IMR-90 (cell line): ENCODE measurements around the gene RBM34. TPM values are rescaled to one million over a fixed set of nuclear protein-coding genes. Genes with fewer than 3 reads are reported as not detected.
A peak's percentile ranks its signal among the peaks of the same experiment; 100 is the strongest.

Experiments used
- ATAC-seq: fragments of 200-7000 bp; cut with Tn5 transposase; 2 replicates; pipeline ENCODE4 v1.9.1; 2020; ENCODE audit warnings: low read depth, mild to moderate bottlenecking, moderate library complexity
- BruUV-seq: library from RNA; stranded (reverse); fragments of 400-500 nt; replicated peaks from 2 replicates; lab custom pipeline; 2021; lab: Mats Ljungman, UMichigan
- CTCF ChIA-PET: fragments of 300-600 bp; formaldehyde crosslinking; extraction: SDS; loops from one replicate; lab custom pipeline; 2021; ENCODE audit warnings: antibody characterized with exemption; lab: Yijun Ruan, JAX
- POLR2A ChIA-PET: fragments of 300-600 bp; sonication (Branson Sonifier 250); formaldehyde crosslinking; loops from one replicate; lab custom pipeline; 2022; ENCODE audit warnings: antibody characterized with exemption; ENCODE audit not compliant: unreplicated experiment; lab: Charles Lee
- DNase-seq: peaks from one replicate; pipeline ENCODE4 v3.0.0; 2013
- H2AFZ ChIP-seq: replicated peaks from 2 replicates; pipeline ENCODE3; 2013; ENCODE audit warnings: low read length, mild to moderate bottlenecking; ENCODE audit not compliant: poor library complexity
- H2AK5ac ChIP-seq: 2 replicates; pipeline ENCODE4 v1.6.1; 2013; ENCODE audit warnings: low read depth, low read length, inconsistent platforms
- H2AK9ac ChIP-seq: replicated peaks from 2 replicates; pipeline ENCODE3; 2013; ENCODE audit warnings: mild to moderate bottlenecking, low read depth, low read length, moderate library complexity; ENCODE audit not compliant: poor library complexity
- H2BK120ac ChIP-seq: 2 replicates; pipeline ENCODE4 v1.6.1; 2013; ENCODE audit warnings: low read depth, low read length, inconsistent platforms
- H2BK15ac ChIP-seq: 3 replicates; pipeline ENCODE4 v1.6.1; 2013; ENCODE audit warnings: low read depth, low read length, inconsistent platforms
- H2BK20ac ChIP-seq: 2 replicates; pipeline ENCODE4 v1.6.1; 2013; ENCODE audit warnings: low read depth, mild to moderate bottlenecking, inconsistent platforms, low read length, moderate library complexity
- H2BK5ac ChIP-seq: 2 replicates; pipeline ENCODE4 v1.6.1; 2013; ENCODE audit warnings: mild to moderate bottlenecking, low read depth, low read length, inconsistent platforms; ENCODE audit not compliant: poor library complexity, severe bottlenecking
- H3K14ac ChIP-seq: replicated peaks from 2 replicates; pipeline ENCODE4 v1.6.1; 2013; ENCODE audit warnings: low read depth, low read length, inconsistent platforms
- H3K18ac ChIP-seq: 2 replicates; pipeline ENCODE4 v1.6.1; 2013; ENCODE audit warnings: low read depth, low read length, control low read depth
- H3K23ac ChIP-seq: 2 replicates; pipeline ENCODE4 v1.6.1; 2013; ENCODE audit warnings: low read depth, low read length, inconsistent platforms
- H3K27ac ChIP-seq: 2 replicates; pipeline ENCODE4 v1.5.1; 2013; ENCODE audit warnings: mild to moderate bottlenecking, control low read depth, low read length; ENCODE audit not compliant: insufficient read depth
- H3K27me3 ChIP-seq: 2 replicates; pipeline ENCODE4 v1.6.1; 2013; ENCODE audit warnings: low read length; ENCODE audit not compliant: control insufficient read depth, insufficient read depth
- H3K36me3 ChIP-seq: 2 replicates; pipeline ENCODE4 v1.6.1; 2013; ENCODE audit warnings: low read length, mixed read lengths; ENCODE audit not compliant: control insufficient read depth, insufficient read depth
- H3K4ac ChIP-seq: 2 replicates; pipeline ENCODE4 v1.6.1; 2013; ENCODE audit warnings: low read depth, low read length, inconsistent platforms
- H3K4me1 ChIP-seq: 2 replicates; pipeline ENCODE4 v1.6.1; 2013; ENCODE audit warnings: low read length, mixed read lengths; ENCODE audit not compliant: control insufficient read depth, insufficient read depth
- H3K4me2 ChIP-seq: 2 replicates; pipeline ENCODE4 v1.6.1; 2013; ENCODE audit warnings: low read depth, mild to moderate bottlenecking, control low read depth, low read length, moderate library complexity
- H3K4me3 ChIP-seq: 2 replicates; pipeline ENCODE4 v1.5.1; 2013; ENCODE audit warnings: low read depth, mild to moderate bottlenecking, control low read depth, low read length, moderate library complexity; ENCODE audit not compliant: insufficient read depth
- H3K56ac ChIP-seq: 2 replicates; pipeline ENCODE4 v1.6.1; 2013; ENCODE audit warnings: low read length, inconsistent platforms; ENCODE audit not compliant: insufficient read depth; ENCODE audit errors: extremely low read depth
- H3K79me1 ChIP-seq, 2 experiments: 2 replicates each; pipeline ENCODE4 v1.6.1; 2013; ENCODE audit warnings: low read length in 2 of 2, inconsistent platforms in 1 of 2, low read depth in 1 of 2
- H3K9ac ChIP-seq: 2 replicates; pipeline ENCODE4 v1.6.1; 2013; ENCODE audit warnings: low read depth, low read length, control low read depth
- H3K9me1 ChIP-seq: 2 replicates; pipeline ENCODE4 v1.6.1; 2013; ENCODE audit warnings: low read length, inconsistent platforms; ENCODE audit not compliant: insufficient read depth
- H3K9me3 ChIP-seq: 2 replicates; pipeline ENCODE4 v1.6.1; 2013; ENCODE audit warnings: low read length; ENCODE audit not compliant: control insufficient read depth, insufficient read depth
- H4K20me1 ChIP-seq: 2 replicates; pipeline ENCODE4 v1.6.1; 2013; ENCODE audit warnings: low read length, inconsistent platforms; ENCODE audit not compliant: insufficient read depth
- H4K5ac ChIP-seq: 2 replicates; pipeline ENCODE4 v1.6.1; 2013; ENCODE audit warnings: mild to moderate bottlenecking, low read depth, low read length, control low read depth
- H4K8ac ChIP-seq, 2 experiments: 2 replicates each; pipeline ENCODE4 v1.6.1; 2013; ENCODE audit warnings: low read depth in 2 of 2, low read length in 2 of 2, control low read depth in 1 of 2, inconsistent platforms in 1 of 2
- H4K91ac ChIP-seq: 2 replicates; pipeline ENCODE4 v1.6.1; 2013; ENCODE audit warnings: low read depth, low read length, inconsistent platforms; ENCODE audit not compliant: insufficient read depth
- CHD1 ChIP-seq: IDR thresholded peaks from 2 replicates; pipeline ENCODE4 v1.6.1; 2012; ENCODE audit warnings: low read depth, low read length, improper control_type of control experiment
- CTCF ChIP-seq: conservative IDR thresholded peaks from 2 replicates; pipeline ENCODE4 v1.5.1; 2012; ENCODE audit warnings: mild to moderate bottlenecking, low read depth, low read length, improper control_type of control experiment
- ELK1 ChIP-seq: fragments of 150-350 bp; IDR thresholded peaks from 2 replicates; pipeline ENCODE4 v1.6.1; 2016; ENCODE audit warnings: low read depth, mild to moderate bottlenecking, low read length, moderate library complexity, borderline replicate concordance
- MAZ ChIP-seq: IDR thresholded peaks from 2 replicates; pipeline ENCODE4 v1.6.1; 2012; ENCODE audit warnings: low read depth, mild to moderate bottlenecking, low read length, improper control_type of control experiment, moderate library complexity, borderline replicate concordance
- MXI1 ChIP-seq: IDR thresholded peaks from 2 replicates; pipeline ENCODE4 v1.6.1; 2012; ENCODE audit warnings: low read depth, mild to moderate bottlenecking, low read length, moderate library complexity, borderline replicate concordance
- USF2 ChIP-seq: fragments of 150-350 bp; IDR thresholded peaks from 2 replicates; pipeline ENCODE4 v1.6.1; 2017; ENCODE audit warnings: mild to moderate bottlenecking, antibody characterized with exemption, low read length, low read depth
- WGBS, 2 experiments: methylation state at CpG; one replicate each; pipeline versions ENCODE4 v1.1.5 to v1.1.7; 2013; ENCODE audit warnings: missing lambda C conversion rate in 2 of 2; ENCODE audit not compliant: insufficient read length in 1 of 2; ENCODE audit errors: extremely low coverage in 2 of 2; 5-methylcytosine and 5-hydroxymethylcytosine counted together
- dilution Hi-C: fragments of 300-500 bp; cut with HindIII; formaldehyde crosslinking; loops from one replicate; pipeline ENCODE4 v1.14.3; 2018; ENCODE audit warnings: low sequenced_read_pairs; ENCODE audit not compliant: unreplicated experiment
- in situ Hi-C: fragments of 300-500 bp; cut with MboI; formaldehyde crosslinking; loops from 3 replicates; pipeline ENCODE4 v1.14.3; 2019; ENCODE audit warnings: low sequenced_read_pairs, inconsistent platforms, mixed read lengths
- intact Hi-C: fragments of 100-400 bp; cut with micrococcal nuclease; formaldehyde crosslinking; loops from 2 replicates; pipeline ENCODE4 v1.10.0; 2022
- polyA plus RNA-seq, 3 experiments: library from polyadenylated mRNA; depleted of rRNA; stranded (reverse); fragments of >200 nt; gene quantifications; 2 replicates each; pipeline ENCODE4 v1.2.3, GENCODE V29; 2012; ENCODE audit warnings: low replicate concordance in 1 of 3
- total RNA-seq: library from RNA; depleted of rRNA; stranded (reverse); fragments of >200 nt; gene quantifications from 2 replicates; pipeline ENCODE4 v1.2.3, GENCODE V29; 2012

Gene RBM34
- total and polyA plus RNA-seq, 2 of the 4 experiments (the other 2 are of a cell fraction), result 28.7 to 34.0 TPM

- H2BK5ac ChIP-seq, result no peak overlapping the region
- no peak overlapping the region for H3K56ac ChIP-seq
- H2AFZ ChIP-seq, result peak overlapping the region; percentile 61
- H3K27me3 ChIP-seq, result no peaks in the 10 kb centered on the region
- DNase-seq (no peak), ATAC-seq (0 out of 2 replicates have a peak, but pooled peaks have one; percentile 6)
- peaks cover 8% of the 10 kb centered on the region; the same call in 1 of the 2 replicates for H3K4me1 ChIP-seq
- no peaks in the 10 kb centered on the region for H3K79me1 ChIP-seq
- H4K5ac ChIP-seq, result no peak overlapping the region
- in situ Hi-C loops (loop anchor here (5.0 to 25.0 kb wide), 2 partner anchors 228 to 593 kb away; no protein-coding TSS in a partner anchor), dilution Hi-C loops (no loop called here), intact Hi-C loops (loop anchor here (10.0 kb wide), 1 partner anchor 976 kb away; no protein-coding TSS in a partner anchor)
- no peak overlapping the region for H3K4me2 ChIP-seq
- no peaks in the 10 kb centered on the region for H4K20me1 ChIP-seq
- TF ChIP-seq MXI1, result no peak
- TF ChIP-seq USF2, result no peak
- TF ChIP-seq ELK1, result no peak
- TF ChIP-seq CTCF, result no peak
- no peak for TF ChIP-seq MAZ
- TF ChIP-seq CHD1, result no peak
- peak overlapping the region; percentile 56 for H2AK5ac ChIP-seq
- no peaks in the 10 kb centered on the region for H3K36me3 ChIP-seq
- no peak overlapping the region for H3K27ac ChIP-seq
- peak overlapping the region in 1 of 2 experiments; percentile 47; a peak in 2 of 4 replicates for H4K8ac ChIP-seq
- H2BK120ac ChIP-seq, result peak overlapping the region; percentile 19; the same call in 1 of the 2 replicates
- CTCF ChIA-PET, result interaction anchor here (2.0 kb wide), 1 partner anchor 604 kb away, joined by 4 read pairs; no protein-coding TSS in a partner anchor
- no peak overlapping the region; the same call in 1 of the 2 replicates for H3K9ac ChIP-seq
- WGBS, 2 experiments, result 81% methylated on average over 9 of the region's 20 CpGs; no CpG with 5 or more reads in 1 of the 2 experiments
- POLR2A ChIA-PET, result no interaction called here
- H2BK20ac ChIP-seq, result no peak overlapping the region
- no peak overlapping the region for H4K91ac ChIP-seq
- peak overlapping the region; percentile 45; the same call in 1 of the 2 replicates for H3K14ac ChIP-seq
- H3K4me3 ChIP-seq, result no peak overlapping the region
- H3K18ac ChIP-seq, result no peak overlapping the region; the same call in 1 of the 2 replicates
- peak overlapping the region; percentile 29 for H3K4ac ChIP-seq
- H2BK15ac ChIP-seq, result no peak overlapping the region; the same call in 2 of the 3 replicates
- H3K9me1 ChIP-seq, result no peaks in the 10 kb centered on the region
- H3K9me3 ChIP-seq, result no peaks in the 10 kb centered on the region
- no peak overlapping the region for H3K23ac ChIP-seq
- no TSS peak for BruUV-seq
- H2AK9ac ChIP-seq, result no peak overlapping the region
Observed at GRCh38 chr1:235090406-235091069, 70.5 kb downstream of the RBM34 start.
